ENCODE data around the gene LOXHD1.

Gene LOXHD1

DNA sequence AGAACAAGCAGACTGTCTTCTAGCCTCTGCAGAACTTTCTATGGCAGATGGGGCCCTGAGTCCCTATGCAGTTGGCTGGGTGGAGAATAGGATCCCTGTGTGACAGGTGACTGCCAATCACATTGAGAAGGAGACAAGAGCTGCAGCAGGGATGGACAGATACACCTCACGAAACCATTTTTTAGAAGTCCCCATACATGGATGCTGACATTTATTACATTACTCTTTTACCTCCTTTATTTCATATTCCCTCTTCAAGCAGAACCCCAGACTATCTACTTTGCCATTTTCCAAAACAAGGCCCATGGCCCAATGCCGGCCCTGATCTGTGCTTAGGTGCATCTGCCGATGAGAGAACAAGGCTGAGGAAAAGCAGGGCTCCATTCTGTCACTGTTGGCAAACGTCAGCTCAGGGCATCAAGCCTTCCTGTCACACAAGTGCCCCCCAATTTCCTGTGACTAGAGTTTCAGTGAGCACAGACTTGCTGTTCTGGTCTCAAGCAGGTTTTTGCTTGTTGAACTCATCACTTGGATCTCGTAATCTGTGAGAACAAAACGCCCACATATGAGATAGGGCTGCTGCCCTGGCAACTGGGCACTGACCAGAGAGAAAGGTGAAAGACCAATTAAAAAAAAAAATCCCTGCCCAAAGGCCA lies 35.8 kb downstream of the LOXHD1 start:
- ChIA-PET POLR2A (no interaction called here), CTCF (interaction anchor here (1.3 to 4.2 kb wide), 5 partner anchors 37 to 474 kb away, joined by 3 to 50 read pairs (median 12); a partner anchor contains a TSS)
- H3K4me3 ChIP-seq (ENCODE audit: low read depth, low read length): no peak overlapping the region
- TF ChIP-seq, protein P1, sequence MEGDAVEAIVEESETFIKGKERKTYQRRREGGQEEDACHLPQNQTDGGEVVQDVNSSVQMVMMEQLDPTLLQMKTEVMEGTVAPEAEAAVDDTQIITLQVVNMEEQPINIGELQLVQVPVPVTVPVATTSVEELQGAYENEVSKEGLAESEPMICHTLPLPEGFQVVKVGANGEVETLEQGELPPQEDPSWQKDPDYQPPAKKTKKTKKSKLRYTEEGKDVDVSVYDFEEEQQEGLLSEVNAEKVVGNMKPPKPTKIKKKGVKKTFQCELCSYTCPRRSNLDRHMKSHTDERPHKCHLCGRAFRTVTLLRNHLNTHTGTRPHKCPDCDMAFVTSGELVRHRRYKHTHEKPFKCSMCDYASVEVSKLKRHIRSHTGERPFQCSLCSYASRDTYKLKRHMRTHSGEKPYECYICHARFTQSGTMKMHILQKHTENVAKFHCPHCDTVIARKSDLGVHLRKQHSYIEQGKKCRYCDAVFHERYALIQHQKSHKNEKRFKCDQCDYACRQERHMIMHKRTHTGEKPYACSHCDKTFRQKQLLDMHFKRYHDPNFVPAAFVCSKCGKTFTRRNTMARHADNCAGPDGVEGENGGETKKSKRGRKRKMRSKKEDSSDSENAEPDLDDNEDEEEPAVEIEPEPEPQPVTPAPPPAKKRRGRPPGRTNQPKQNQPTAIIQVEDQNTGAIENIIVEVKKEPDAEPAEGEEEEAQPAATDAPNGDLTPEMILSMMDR (IDR thresholded peaks at IDR 0.05; ENCODE audit: insufficient read depth, low read length, missing control alignments): no peak
- no peak for DNase-seq (ENCODE audit: low read depth, low spot score)

DNA sequence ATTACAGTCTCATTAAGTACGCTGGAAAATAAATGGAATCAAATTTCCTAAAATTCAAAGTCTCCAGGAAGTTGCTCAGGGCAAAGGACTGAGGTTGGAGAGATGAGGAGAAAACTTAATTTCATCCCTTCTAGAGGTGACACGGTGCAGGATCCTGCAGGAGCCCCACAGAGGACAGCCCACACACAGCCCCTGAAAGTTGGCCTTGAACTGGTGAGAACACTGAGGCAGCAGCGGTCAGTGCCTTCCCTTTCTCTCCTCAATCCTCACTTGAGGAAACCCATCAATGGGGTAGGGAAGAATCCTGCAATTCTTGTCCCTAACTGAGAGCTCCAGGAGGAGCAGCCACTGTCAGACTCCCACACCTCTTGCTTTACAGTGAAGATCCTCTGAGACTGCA lies 37.5 kb downstream of the LOXHD1 start:
- no peak for DNase-seq (ENCODE audit: low read depth, low spot score)
- POLR2A ChIA-PET: no interaction called here
- TF ChIP-seq, protein P1 (IDR thresholded peaks at IDR 0.05; ENCODE audit: insufficient read depth, low read length, missing control alignments): no peak
- CTCF ChIA-PET: no interaction called here
- no peak overlapping the region for H3K4me3 ChIP-seq (ENCODE audit: low read depth, low read length)

DNA sequence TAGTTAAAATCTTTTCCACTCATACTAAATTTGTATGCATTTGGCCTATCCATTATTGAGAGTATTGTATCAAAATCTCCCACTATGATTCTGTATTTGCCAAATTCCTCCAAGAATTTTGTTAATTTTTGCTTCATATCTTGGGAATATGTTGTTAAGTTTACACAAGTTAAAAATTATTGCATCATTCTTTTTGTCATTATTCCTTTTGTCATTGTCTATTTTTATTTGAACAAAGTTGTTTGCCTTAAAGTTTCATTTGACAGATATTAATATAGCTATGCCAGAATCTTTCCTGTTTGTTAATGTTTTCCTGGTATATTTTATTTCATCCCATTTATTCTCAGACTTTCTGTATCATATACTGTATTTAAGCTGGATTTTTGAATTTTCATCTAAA lies 41.3 kb downstream of the LOXHD1 start:
- no peak for DNase-seq (ENCODE audit: low read depth, low spot score)
- no peak overlapping the region for H3K4me3 ChIP-seq (ENCODE audit: low read depth, low read length)
- TF ChIP-seq, protein P1 (IDR thresholded peaks at IDR 0.05; ENCODE audit: insufficient read depth, low read length, missing control alignments): no peak
- CTCF ChIA-PET: interaction anchor here (0.9 kb wide), 1 partner anchor 21 kb away, joined by 3 read pairs; no protein-coding TSS in a partner anchor
- POLR2A ChIA-PET: no interaction called here

DNA sequence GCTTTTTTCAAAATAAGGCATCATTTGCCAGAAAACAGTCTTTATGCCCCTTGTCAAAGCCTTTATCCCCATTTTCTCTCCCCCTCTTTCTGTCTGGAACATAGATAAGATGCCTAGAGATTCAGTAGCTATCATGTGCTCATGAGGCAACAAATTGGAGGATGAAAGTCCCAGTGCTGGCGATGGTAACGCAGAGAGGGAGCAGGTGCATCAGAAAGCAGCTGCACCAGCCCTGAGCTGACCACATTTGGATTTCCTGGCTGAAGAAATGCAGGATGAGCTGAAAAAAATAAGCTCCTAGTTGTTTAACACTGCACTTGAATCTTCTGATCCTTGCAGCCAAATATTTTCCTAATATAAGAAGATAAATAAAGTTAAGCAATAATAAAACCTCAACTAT lies 48.0 kb downstream of the LOXHD1 start:
- POLR2A ChIA-PET: no interaction called here
- CTCF ChIA-PET: interaction anchor here (1.2 kb wide), 1 partner anchor 327 kb away, joined by 3 read pairs; no protein-coding TSS in a partner anchor
- H3K4me3 ChIP-seq (ENCODE audit: low read depth, low read length): no peak overlapping the region
- no peak for DNase-seq (ENCODE audit: low read depth, low spot score)
- TF ChIP-seq, protein P1 (IDR thresholded peaks at IDR 0.05; ENCODE audit: insufficient read depth, low read length, missing control alignments): no peak

DNA sequence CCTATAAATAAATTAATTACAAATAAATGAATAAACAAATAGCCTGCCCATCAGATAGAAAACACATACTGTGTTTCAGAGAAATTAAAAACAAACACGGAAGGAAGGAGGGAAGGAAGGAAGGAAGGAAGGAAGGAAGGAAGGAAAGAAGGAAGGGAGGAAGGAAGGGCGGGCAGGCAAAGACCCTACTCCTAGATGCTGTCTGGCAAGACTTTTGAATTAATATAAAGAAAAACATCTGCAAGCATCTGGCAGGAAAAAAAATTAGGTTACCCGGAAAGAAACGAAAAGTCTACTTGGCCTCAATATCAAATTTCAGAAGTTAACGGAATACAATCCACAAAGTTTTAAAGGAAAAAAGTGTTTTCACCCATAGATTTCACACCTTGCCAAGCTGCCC lies 49.1 kb downstream of the LOXHD1 start:
- no peak overlapping the region for H3K4me3 ChIP-seq (ENCODE audit: low read depth, low read length)
- no peak for DNase-seq (ENCODE audit: low read depth, low spot score)
- ChIA-PET CTCF (no interaction called here), POLR2A (no interaction called here)
- TF ChIP-seq, protein P1 (IDR thresholded peaks at IDR 0.05; ENCODE audit: insufficient read depth, low read length, missing control alignments): no peak

DNA sequence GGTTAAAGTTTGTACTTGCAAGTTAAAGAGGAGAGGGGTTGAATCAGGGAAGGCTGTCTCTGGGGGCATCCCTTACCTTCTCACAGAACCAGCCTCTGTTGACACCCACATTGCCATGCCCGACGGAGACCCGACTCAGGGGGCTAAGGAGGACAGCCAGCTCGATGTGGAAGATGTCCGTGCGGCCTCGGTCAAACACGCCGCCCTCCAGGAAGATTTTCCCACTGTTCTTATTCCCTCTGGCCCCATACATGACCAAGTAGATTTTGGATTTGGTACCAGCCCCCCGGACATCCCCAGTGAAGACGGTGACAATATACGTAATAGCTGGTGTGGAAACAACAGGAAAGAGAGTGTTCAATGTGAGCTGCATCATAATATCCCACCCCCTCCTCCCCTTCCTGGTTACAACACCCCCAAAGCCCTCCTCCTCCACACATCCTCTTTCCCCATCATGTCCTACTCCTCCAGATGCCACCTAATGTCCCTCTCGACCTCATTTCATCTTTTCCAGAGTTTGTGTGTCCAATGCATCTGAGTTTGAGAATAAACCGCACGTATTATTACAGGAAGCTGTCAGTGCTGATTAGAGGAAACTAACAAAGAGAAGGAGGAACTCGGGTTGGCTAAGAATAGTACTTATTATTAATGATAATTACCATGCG lies 55.7 kb downstream of the LOXHD1 start:
- no peak overlapping the region for H3K4me3 ChIP-seq (ENCODE audit: low read depth, low read length)
- ChIA-PET POLR2A (no interaction called here), CTCF (no interaction called here)
- no peak for DNase-seq (ENCODE audit: low read depth, low spot score)
- TF ChIP-seq, protein P1 (IDR thresholded peaks at IDR 0.05; ENCODE audit: insufficient read depth, low read length, missing control alignments): no peak
